NCI-H146 treated with DMSO at 0.1 percent for 48 hours (cell line): ENCODE measurements around the gene RIPK3.
"Not testable (repeated sequence)": the region's sequence is repeated elsewhere in the genome, so short reads cannot be mapped to it uniquely, and the experiment has no call there.

ENCODE experiments used
- DNase-seq: peaks from one replicate; lab custom pipeline; 2025; ENCODE audit not compliant: unreplicated experiment; lab: John Stamatoyannopoulos, UW

RIPK3 gene

GRCh38 chr14:24339284-24340151 lies at the start of gene RIPK3:
TSS of gene RIPK3 (minus strand) at chr14:24339991. CDS start at chr14:24339826, 165 bp downstream.
- no peak for DNase-seq

- no peak for DNase-seq
These were observed 49.5 kb upstream of the RIPK3 start for GRCh38 chr14:24389226-24389848.

GRCh38 chr14:24388474-24389179 lies 48.8 kb upstream of the RIPK3 start:
- DNase-seq: no peak

- not testable (repeated sequence) for DNase-seq
These were observed 47.8 kb upstream of the RIPK3 start for GRCh38 chr14:24387579-24387978.

- DNase-seq: no peak
These were observed 47.2 kb upstream of the RIPK3 start for GRCh38 chr14:24387009-24387345.

GRCh38 chr14:24385524-24385923 lies 45.7 kb upstream of the RIPK3 start:
- DNase-seq: no peak

- no peak for DNase-seq
These were observed 44.4 kb upstream of the RIPK3 start for GRCh38 chr14:24384169-24384568.

- no peak for DNase-seq
These were observed 42.2 kb upstream of the RIPK3 start for GRCh38 chr14:24382064-24382371.

- DNase-seq: no peak
These were observed 41.7 kb upstream of the RIPK3 start for GRCh38 chr14:24381363-24382063.

- no peak for DNase-seq
These were observed 40.3 kb upstream of the RIPK3 start for GRCh38 chr14:24379907-24380730.

- DNase-seq: no peak
These were observed 39.5 kb upstream of the RIPK3 start for GRCh38 chr14:24378981-24379906.

- DNase-seq: no peak
These were observed 38.5 kb upstream of the RIPK3 start for GRCh38 chr14:24378327-24378726.

- no peak for DNase-seq
These were observed 37.9 kb upstream of the RIPK3 start for GRCh38 chr14:24377657-24378056.

GRCh38 chr14:24377126-24377525 lies 37.3 kb upstream of the RIPK3 start:
- no peak for DNase-seq

- DNase-seq: peak; percentile 32
These were observed 36.8 kb upstream of the RIPK3 start for GRCh38 chr14:24376448-24377070.

GRCh38 chr14:24372701-24373416 lies 33.1 kb upstream of the RIPK3 start:
- DNase-seq: no peak

GRCh38 chr14:24371605-24372004 lies 31.8 kb upstream of the RIPK3 start:
- DNase-seq: not testable (repeated sequence)

- DNase-seq: no peak
These were observed 31.0 kb upstream of the RIPK3 start for GRCh38 chr14:24370748-24371147.
